HEK293 (cell line): Measurements from ENCODE around the gene DMGDH.

Source experiments
- CTCF ChIP-seq: fragments of 450-650 bp; formaldehyde crosslinking; IDR thresholded peaks from 2 replicates; pipeline ENCODE4 v1.5.1; 2016; ENCODE audit warnings: missing biosample characterization, missing genetic modification characterization
- PRDM1 ChIP-seq: fragments of 450-650 bp; formaldehyde crosslinking; IDR thresholded peaks from 2 replicates; pipeline ENCODE4; 2016; ENCODE audit warnings: missing biosample characterization, missing genetic modification characterization

GRCh38 chr5:79005936-79006631, 63.4 kb downstream of the DMGDH start:
- TF ChIP-seq CTCF (tag by site-specific recombination): no peak
- TF ChIP-seq PRDM1 (tag by site-specific recombination): no peak
